ENCODE data around the gene HAPLN3.

DNA sequence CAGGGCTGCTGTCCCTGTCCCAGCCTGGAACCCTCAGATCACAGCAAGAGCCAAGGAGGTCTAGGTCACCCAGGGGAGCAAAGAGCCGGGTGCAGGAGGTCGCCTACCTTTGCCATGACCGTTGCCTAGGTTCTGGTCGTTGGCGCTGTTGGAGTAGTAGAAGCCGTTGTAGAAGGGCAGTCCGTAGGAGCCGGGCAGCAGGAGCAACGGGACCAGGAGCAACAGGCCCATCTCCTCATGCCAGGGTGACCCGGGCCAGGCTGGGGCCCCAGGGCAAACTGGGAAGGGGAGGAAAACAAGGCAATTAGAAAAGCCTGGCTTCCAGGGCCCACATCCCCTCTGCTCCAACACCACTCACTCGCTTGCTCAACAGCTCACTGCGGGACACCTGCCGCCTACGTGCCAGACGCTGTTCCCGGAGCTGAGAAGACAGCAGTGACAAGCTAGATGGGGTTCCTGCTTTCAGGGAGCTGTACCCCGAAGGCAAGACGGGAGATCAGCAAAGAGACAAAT is 8.2 kb downstream of the HAPLN3 start:
- no peak for TF ChIP-seq EZH2 (IDR thresholded peaks at IDR 0.05; ENCODE audit: insufficient read depth, poor library complexity, severe bottlenecking)
- TF ChIP-seq EZH2phosphoT487 (IDR thresholded peaks at IDR 0.05; ENCODE audit: insufficient read depth, low read depth): no peak
